HG03354 (cell line): ENCODE results near the gene LAMB4.

Experiments
- ATAC-seq: cut with Tn5 transposase; IDR thresholded peaks from one replicate; pipeline ENCODE4 v1.9.1; 2021; ENCODE audit warnings: mild to moderate bottlenecking; ENCODE audit not compliant: unreplicated experiment, poor library complexity, severe bottlenecking

The LAMB4 gene

GRCh38 chr7:108026647-108027046 is 103.5 kb downstream of the LAMB4 start:
- ATAC-seq = no peak

GRCh38 chr7:108026116-108026515 is 104.0 kb downstream of the LAMB4 start:
- ATAC-seq = no peak

GRCh38 chr7:108024538-108024937 is 105.6 kb downstream of the LAMB4 start:
- ATAC-seq = no peak

- no peak for ATAC-seq
Observed at GRCh38 chr7:108020585-108020984, 109.6 kb downstream of the LAMB4 start.

- ATAC-seq = no peak
Observed at GRCh38 chr7:108018668-108019067, 111.5 kb downstream of the LAMB4 start.

- no peak for ATAC-seq
Observed at GRCh38 chr7:108017776-108018151, 112.4 kb downstream of the LAMB4 start.

GRCh38 chr7:108016841-108017775 is 113.1 kb downstream of the LAMB4 start:
- ATAC-seq = peak; percentile 60

- no peak for ATAC-seq
Observed at GRCh38 chr7:108015740-108016139, 114.4 kb downstream of the LAMB4 start.

GRCh38 chr7:108014747-108015682 is 115.1 kb downstream of the LAMB4 start:
- no peak for ATAC-seq

GRCh38 chr7:108014215-108014614 is 115.9 kb downstream of the LAMB4 start:
- ATAC-seq = no peak

GRCh38 chr7:108012499-108013430 is 117.4 kb downstream of the LAMB4 start:
- no peak for ATAC-seq

- no peak for ATAC-seq
Observed at GRCh38 chr7:108010377-108010776, 119.8 kb downstream of the LAMB4 start.

- ATAC-seq = no peak
Observed at GRCh38 chr7:108009873-108010272, 120.3 kb downstream of the LAMB4 start.

GRCh38 chr7:108008827-108009226 is 121.3 kb downstream of the LAMB4 start:
- ATAC-seq = no peak

- ATAC-seq = no peak
Observed at GRCh38 chr7:108008240-108008639, 121.9 kb downstream of the LAMB4 start.

GRCh38 chr7:108007762-108008161 is 122.4 kb downstream of the LAMB4 start:
- ATAC-seq = no peak

- ATAC-seq = no peak
Observed at GRCh38 chr7:108007261-108007660, 122.9 kb downstream of the LAMB4 start.

- ATAC-seq = peak; percentile 78
Observed at GRCh38 chr7:108004220-108005142, 125.7 kb downstream of the LAMB4 start.

- ATAC-seq = no peak
Observed at GRCh38 chr7:108003599-108003935, 126.6 kb downstream of the LAMB4 start.
